ENCODE results near the gene DNER.
"Not testable (repeated sequence)": the region's sequence is repeated elsewhere in the genome, so short reads cannot be mapped to it uniquely, and the experiment has no call there.

DNER gene

DNA sequence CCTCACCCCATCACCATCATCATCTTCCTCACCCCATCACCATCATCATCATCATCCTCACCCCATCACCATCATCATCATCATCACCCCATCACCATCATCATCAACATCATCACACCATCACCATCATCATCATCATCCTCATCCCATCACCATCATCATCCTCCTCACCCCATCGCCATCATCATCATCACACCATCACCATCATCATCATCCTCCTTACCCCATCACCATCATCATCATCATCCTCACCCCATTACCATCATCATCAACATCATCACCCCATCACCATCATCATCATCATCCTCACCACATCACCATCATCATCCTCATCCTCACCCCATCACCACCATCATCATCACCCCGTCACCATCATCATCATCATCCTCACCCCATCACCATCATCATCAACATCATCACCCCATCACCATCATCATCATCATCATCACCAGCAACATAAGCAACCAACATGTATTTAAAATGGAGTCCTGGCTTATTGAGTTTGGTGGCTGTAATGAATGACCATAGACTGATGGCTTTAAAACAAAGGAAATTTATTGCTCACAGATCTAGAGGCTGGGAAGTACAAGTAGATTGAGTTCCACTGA is 150.0 kb downstream of the DNER start:
- no peak for DNase-seq (ENCODE audit: low read depth)

DNA sequence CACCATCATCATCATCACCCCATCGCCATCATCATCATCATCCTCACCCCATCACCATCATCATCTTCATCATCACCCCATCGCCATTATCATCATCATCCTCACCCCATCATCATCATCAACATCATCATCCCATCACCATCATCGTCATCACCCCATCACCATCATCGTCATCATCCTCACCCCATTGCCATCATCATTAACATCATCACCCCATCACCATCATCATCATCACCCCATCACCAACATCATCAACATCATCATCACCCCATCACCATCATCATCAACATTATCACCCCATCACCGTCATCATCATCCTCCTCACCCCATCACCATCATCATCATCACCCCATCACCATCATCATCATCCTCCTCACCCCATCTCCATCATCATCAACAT is 151.0 kb downstream of the DNER start:
- DNase-seq (ENCODE audit: low read depth) = no peak

DNA sequence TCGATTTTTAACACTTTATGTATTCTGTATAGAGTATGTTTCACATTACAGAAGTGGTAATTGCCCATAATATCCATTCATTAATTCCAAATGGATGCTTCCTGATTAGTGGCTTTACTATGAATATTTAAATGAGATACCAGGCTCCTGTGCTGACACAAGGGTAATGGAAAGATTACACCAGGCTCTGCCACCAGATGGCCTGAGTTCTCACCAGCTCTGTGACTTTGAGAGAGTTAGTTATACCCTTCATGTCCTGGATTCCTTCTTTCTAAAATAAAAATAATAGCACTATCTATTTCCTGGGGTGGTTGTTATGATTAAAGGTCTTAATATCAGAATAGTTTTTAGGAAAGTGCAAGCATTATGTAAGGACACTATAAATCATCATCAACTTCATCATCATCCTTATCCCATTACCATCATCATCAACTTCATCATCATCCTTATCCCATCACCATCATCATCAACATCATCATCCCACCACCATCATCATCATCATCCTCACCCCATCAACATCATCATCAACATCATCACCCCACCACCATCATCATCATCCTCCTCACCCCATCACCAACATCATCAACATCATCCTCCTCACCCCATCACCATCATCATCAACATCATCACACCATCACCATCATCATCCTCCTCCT is 151.8 kb downstream of the DNER start:
- no peak for DNase-seq (ENCODE audit: low read depth)

DNA sequence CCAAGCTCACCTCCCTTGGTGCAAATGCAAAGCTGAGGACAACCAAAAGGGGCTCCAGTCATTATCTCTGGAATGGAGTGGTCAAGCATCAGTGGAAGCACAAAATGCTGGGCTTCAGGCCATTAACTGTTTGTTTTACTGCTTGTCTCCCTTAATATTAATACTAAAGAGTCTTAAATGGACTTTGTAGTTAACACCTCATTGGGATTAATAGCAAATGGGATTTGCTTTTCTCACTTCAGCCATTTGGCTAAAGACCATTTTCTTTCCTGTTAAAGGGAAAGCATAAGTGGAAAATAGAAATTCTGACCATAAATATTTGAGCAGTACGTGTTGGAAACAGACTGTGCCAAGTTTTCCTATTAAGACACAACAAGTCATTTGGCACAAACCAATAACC is 154.4 kb downstream of the DNER start:
- no peak for DNase-seq (ENCODE audit: low read depth)

DNA sequence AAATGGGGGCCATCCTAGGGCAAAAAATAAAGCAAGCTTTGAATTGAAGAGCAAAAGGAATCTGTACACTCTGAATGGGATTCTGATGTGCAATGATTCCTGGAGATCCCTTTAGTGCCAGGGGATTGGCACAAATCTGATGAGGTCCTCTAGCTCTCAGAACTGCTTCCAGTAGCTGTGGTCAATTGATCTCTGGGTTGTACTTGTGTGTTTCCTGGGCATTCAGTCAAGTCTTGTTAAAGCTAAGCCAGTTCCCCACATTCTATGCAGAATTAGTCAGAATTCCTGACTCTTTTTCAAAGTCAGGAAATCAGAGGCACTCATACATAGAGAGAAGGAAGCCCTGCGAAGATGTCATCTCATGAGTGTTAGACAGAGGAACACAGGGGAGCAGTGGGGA is 161.3 kb downstream of the DNER start:
- DNase-seq (ENCODE audit: low read depth) = no peak

DNA sequence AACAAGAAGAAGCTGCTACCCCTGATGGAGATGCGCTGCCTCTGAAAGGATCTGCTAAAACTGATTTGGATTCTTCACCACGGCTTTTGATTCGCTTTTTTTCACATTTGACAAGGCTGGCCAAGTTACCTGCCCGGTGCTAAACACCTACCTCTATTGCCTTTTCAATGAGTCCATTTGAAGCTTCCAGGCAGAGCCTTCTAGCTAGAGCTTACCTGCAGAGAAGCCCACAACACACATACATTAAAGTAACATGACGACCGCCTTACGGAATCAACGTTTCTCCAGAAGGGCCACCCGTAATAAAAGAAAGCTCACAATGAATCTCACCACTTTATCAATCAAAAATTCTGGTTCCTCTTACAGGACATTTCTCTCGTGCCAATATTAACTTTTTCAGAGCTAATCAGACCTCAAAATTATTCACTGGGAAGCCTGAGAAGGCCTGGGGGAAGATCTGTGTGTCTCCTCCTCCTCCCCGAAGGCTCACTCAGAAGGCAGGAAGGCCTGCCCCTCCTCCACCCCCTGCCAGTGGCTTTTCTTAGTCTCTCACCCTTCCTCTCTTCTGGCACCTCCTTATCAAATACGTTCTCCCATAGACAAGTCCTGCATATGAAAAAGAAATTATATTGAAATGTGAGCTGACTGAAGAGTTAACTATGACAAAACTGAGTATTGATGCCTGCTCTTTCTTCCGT is 171.0 kb downstream of the DNER start:
- no peak for DNase-seq (ENCODE audit: low read depth)

DNA sequence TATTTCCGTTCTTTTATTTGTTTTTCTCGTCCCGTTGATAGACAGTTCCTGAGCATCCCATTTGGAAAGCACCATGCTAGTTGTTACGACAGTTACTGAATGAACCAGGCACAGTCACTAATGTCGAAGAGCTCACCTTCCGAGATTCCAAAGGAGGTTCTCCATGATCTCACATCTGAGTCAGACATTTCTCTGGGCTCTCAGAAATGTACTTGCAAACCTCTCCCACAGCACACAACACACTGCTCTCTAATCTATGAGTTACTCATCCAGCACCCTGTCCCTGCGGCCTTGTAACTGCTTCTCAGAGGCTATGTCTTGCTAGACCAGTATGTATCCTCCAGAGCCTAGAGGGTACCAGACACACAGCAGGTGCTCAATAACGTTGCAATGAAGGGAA is 174.7 kb downstream of the DNER start:
- DNase-seq (ENCODE audit: low read depth) = no peak

DNA sequence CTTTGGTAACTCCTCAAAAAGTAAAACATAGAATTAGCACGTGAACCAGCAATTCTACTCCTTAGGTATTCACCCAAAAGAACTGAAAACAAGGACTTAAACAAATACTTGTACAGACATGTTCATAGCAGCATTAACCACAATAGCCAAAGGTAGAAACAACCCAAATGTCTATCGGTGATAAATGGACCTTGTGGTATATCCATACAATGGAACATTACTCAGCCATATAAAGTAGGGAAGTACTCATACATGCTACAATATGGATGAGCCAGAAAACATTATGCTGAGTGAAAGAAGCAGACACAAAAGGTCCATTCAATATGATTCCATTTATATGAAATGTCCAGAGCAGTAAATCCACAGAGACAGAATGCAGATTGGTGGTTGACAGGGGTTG is 182.8 kb downstream of the DNER start:
- DNase-seq (ENCODE audit: low read depth) = no peak

DNA sequence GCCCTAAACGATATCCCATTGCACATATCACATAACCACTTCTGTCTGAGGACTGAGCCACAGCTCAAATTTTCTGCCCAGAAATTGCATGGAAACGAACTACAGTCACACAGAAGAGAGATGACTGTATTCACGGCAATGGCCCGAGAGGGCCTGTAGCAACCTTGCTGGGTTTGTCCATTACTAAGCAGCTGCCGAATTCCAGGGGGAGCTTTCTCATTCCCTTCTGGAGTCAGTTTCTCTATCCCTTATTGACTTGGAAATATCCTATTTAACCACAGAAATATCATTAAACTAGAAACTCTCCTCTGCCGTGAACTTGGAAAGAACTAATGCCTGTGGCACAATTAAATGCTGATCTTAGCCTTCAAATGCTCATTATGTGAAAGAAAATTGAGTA is 183.9 kb downstream of the DNER start:
- DNase-seq (ENCODE audit: low read depth) = no peak

DNA sequence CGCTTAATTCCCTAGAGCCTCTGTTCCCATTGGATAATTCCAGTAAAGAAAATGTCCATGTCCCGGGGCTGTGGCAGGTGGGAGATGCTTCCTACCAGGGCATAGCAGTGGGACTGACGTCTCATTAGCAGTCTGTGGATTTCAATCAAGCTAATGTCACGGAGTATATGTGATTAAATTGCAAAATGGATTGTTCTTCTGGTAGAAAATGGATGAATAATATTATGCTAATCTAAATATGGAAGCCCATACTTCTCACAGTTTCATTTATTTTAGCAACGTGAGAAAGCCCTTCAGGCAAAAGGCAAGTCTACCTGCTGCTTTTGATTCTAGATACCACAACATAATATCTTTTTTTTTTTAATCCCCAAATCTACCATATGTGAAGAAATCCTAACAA is 185.5 kb downstream of the DNER start:
- DNase-seq (ENCODE audit: low read depth) = no peak

DNA sequence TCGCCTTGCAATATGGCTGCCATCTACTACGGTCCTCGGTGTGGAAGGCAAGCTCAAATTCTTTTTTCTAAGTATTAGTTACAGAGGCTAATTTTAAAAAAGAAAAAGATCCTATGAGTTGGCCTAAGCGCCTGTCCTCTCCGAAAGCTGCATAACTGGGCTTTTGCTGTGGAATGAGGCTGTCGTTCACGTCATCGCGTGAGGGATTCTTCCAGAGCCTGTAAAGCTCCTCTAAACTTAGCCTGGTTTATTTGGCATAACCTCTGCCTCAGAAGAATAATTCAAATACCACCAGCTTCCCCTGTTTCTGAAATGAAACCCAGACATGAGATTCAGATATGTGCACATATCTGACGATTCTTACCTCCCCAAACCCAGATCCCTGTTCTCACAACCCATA is 187.4 kb downstream of the DNER start:
- DNase-seq (ENCODE audit: low read depth) = no peak

DNA sequence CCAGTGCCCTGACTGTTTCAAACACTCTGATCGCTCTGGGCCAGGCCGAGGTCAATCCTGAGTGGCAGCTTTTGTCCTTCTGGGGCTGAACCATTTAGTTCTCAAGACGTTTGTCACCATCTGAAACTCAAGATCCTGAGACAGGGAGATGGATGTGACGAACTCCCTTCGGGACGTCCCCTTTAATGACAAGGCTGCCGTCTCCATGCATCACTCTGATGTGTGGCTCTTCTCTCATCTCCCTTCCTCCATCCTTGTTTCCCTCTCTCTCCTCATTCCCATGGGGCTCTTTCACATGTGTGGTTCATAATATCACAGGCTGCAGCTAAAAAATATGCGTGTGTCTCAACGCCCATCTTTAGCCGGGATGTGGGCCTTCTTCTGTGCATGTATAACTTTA is 189.6 kb downstream of the DNER start:
- DNase-seq (ENCODE audit: low read depth) = no peak

DNA sequence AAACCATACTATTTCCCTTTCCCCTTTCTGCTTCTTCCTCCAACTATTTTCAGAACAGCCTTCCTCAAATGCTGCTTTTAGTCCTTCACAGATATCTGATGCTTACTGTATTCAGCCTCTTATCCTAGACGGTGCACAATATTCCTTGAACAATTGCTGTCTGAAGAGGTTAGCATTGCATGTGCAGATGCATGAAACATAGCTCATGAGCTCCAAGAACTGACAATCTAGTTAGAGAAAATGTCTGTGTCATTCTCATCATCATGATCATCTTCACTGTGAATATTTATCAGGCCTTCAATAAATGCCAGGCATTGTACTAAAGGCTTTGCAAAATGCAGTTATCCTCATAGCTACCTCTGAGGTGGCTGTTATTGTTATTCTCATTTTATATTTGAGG is 190.7 kb downstream of the DNER start:
- DNase-seq (ENCODE audit: low read depth) = no peak

DNA sequence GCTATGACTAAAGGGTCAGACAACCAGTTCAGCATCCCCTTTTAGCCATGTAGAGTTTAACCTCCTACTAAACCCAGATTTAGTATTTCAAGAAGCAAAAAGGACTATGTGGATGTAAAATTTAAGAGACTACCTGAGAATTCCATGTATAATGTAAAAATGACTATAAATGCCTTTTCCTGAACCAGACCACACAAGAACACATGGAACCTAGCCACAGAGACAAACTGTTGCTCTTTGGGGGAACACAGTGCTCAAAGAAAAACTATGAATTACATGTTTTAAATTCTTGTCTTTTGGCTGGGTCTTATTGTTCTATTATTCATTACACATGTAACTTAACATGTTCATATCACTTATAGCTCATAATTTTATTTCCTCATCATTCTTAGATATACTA is 192.8 kb downstream of the DNER start:
- no peak for DNase-seq (ENCODE audit: low read depth)

DNA sequence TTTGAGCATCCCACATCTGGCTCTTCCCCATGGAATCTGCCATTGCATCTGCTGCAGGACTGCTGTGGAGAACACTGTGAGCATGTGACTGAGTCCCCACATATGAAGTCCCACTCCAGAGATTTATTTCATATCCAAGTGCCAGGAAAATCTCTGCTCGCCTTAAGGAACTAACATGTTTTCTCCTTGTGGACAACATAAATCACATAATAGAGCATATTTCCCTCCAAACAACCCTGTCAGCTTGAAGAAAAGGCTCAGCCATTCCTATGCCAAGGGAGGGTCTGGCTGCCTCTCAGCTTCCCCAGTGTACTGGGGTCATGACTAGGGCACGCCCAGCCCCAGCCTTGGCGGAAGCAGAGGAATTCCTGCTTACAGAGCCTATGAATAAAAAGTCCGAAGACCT is 193.7 kb downstream of the DNER start:
- no peak for DNase-seq (ENCODE audit: low read depth)

DNA sequence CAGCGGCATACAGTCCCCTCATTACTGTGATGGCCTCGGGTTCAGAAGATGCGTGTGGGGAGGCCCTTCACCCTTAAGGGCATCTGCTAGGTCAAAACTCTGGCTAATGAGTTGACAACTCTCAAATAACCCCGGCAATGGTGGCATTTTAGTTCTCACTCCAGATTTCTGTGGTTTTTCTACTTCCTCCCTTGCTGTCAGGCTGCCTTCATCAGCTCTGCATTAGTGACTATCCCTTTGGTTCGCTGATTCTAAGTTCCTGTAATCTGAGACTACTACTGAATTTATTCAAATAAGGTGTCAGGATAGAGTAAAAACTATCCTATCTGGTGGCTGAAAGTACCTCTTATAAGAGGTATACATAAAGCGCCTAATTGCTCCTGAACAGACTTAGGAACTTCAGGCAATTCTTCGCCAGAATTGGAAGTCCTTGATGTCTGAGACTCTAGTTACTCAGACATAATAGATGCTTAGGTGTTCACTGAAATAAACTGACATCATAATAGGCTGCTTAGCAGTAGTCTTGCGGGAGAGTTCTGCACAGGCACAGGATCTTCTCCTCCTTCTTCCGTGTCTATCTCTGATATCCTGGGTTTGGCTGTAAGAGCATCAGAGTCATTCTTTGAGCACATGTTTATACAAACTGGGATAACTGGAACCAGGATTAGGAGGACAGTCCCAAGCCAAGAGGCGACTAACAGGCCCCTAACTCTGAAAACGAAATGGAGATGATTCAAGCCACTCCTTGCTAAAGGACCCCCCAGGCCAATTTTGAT is 194.5 kb downstream of the DNER start:
- no peak for DNase-seq (ENCODE audit: low read depth)

DNA sequence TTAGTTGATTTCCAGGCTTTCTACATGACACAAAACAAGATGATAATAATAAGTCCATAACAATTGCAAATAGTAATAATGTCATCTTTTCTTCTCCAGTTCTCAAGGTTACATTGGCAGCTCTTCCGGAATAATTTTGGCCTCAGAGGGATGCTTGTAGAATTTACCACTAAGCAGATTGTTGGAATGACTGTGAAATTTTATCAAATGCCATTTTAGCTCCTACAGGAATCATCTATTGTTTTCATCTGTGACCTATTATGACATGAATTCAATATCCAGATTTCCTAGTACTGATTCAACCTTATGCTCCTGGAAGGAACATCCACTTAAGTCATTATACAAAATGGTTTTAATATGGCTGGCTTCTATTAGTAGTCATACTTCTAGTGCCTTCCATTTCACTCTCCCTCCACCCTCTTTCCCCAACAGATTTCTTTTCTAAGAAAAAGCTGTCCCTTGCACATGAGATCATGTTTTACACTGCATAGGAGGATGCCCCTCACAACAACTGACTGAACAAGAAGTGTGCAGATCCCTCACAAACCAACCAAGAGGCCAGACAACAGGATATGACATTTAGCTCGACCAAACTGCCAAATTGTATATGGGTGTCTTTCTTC is 200.0 kb downstream of the DNER start:
- DNase-seq (ENCODE audit: low read depth) = no peak

DNA sequence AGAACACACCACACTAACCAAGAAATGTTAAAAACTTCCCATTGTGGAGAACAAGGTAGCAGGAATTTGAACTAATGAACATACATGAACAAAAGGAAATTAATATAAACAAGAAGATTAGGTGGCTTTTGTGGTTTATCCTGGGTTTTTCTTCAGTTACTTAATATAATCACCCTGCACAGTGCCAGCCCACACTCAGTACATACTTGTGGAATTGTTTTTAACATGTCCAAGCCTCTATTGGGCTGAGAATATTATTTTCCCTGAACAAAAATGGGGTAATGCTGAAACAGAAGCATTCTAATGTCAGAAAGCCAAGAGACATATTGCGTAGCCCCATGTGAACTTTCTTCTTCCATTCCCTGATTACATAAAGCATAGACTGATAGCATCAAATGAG is 202.8 kb downstream of the DNER start:
- no peak for DNase-seq (ENCODE audit: low read depth)

DNA sequence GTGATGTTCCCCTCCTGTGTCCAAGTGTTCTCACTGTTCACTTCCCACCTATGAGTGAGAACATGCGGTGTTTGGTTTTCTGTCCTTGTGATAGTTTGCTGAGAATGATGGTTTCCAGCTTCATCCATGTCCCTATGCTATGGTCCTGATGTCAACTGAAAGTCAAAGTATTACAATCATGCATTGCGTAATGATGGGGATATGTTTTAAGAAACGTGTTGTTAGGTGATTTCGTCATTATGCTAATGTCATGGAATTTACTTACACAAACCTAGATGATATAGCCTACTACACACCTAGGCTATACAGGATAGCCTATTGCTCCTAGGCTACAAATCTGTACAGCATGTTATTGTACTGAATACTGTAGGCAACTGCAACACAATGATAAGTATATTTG is 207.7 kb downstream of the DNER start:
- DNase-seq (ENCODE audit: low read depth) = not testable (repeated sequence)

DNA sequence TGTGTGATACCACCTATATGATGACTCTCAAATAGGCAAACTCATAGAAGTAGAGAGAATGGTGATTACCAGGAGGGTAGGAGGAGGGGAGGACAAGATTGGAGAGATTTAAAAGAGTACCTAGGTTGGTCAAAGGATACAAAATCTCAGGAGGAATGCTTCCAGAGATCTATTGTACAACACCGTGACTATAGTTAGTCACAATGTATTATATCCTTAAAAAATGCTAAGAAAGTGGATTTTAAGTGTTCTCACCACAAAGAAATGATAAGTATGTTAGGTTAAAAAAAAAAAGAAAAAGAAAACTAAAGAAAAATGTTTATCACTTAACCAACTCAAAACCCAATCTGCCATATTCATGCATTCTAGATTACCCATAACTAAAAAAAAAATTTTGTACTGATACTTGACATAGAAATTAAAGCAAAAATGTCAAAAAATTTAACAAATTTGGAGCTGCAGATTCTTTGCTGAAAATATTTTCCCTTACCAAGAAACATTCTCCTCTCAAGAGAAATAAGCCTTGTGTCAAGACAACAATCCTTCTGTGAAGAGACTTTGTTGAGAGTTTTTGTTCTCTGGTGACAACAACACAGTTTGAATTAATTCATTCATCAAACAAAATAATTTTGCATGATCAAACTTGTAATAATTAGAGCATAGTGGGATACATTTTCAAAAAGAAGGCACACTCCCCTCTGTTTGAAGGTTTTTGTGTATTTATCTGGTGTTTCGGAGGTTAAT is 213.1 kb downstream of the DNER start:
- DNase-seq (ENCODE audit: low read depth) = no peak

DNA sequence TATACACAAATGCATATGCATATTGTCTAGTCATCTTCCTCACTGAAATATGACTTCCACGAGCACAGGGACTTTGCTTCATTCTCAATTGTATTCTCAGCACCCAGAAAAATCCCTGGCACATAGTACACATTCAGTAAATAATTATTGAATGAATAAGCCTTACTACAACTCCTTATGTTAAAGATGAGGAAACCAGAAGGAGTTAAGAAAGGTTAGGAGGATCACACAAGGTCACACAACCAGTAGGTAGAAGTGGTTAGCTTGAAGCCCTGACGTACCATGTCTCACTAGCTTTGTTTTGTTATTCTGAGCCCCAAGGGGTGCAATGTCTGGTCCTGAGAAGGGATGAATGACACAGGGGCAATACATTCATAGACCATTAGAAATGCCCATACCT is 222.3 kb downstream of the DNER start:
- DNase-seq (ENCODE audit: low read depth) = no peak

DNA sequence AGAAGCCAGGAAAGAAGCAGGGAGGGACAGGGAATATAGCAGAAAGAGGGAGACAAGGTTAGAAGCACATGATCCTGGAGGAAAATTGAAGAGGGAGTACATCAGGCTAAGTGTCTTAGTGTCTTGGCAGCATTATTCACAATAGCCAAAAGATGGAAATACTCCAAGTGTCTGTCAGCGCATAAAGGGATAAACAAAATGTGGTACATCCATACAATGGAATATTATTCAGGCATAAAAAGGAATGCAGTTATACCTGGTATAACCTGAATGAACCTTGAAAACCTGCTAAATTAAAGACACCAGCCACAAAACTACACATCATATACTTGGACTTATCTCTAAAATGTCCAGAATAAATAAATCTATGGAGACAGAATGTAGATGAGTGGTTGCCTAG is 224.2 kb downstream of the DNER start:
- no peak for DNase-seq (ENCODE audit: low read depth)
